ENCODE results near the gene ITGB7. TPM values are rescaled to one million over a fixed set of nuclear protein-coding genes. Genes with fewer than 3 reads are reported as not detected.

The ITGB7 gene
- total RNA-seq, 3 donors from 2014 or later (not counting 1 experiment from before 2014, with no cell fraction given), result 329 to 441 (median 439) TPM

- H3K4me1 ChIP-seq (ENCODE audit: control insufficient read depth, insufficient read depth, low read length), result no peaks in the 10 kb centered on the region
- ATAC-seq (no peak), DNase-seq (no peak)
- intact Hi-C loops (cut with micrococcal nuclease), result no loop called here
- no peak overlapping the region for H3K4me3 Mint-ChIP-seq
- 95% methylated on average over 11 of the region's 11 CpGs for whole genome bisulfite sequencing (ENCODE audit: insufficient coverage)
- H3K36me3 ChIP-seq (ENCODE audit: control insufficient read depth, insufficient read depth, low read length), result peaks cover 84% of the 10 kb centered on the region
- peaks cover 0 to 29% of the 10 kb centered on the region in 2 donors for H3K4me1 Mint-ChIP-seq
- no peak overlapping the region for H3K27ac Mint-ChIP-seq
- no peak overlapping the region for H3K27ac ChIP-seq (ENCODE audit: low read length)
- no peaks in the 10 kb centered on the region for H3K9me3 ChIP-seq (ENCODE audit: control insufficient read depth, insufficient read depth, low read length)
- no peaks in the 10 kb centered on the region for H3K27me3 ChIP-seq (ENCODE audit: control insufficient read depth, insufficient read depth, low read length)
- no peaks in the 10 kb centered on the region for H3K36me3 Mint-ChIP-seq
- no peaks in the 10 kb centered on the region for H3K9me3 Mint-ChIP-seq
- no peak overlapping the region for H3K4me3 ChIP-seq (ENCODE audit: low read length)
- H3K27me3 Mint-ChIP-seq (ENCODE audit: low read depth in 2 of 2), result no peaks in the 10 kb centered on the region
- TF ChIP-seq, protein P1, sequence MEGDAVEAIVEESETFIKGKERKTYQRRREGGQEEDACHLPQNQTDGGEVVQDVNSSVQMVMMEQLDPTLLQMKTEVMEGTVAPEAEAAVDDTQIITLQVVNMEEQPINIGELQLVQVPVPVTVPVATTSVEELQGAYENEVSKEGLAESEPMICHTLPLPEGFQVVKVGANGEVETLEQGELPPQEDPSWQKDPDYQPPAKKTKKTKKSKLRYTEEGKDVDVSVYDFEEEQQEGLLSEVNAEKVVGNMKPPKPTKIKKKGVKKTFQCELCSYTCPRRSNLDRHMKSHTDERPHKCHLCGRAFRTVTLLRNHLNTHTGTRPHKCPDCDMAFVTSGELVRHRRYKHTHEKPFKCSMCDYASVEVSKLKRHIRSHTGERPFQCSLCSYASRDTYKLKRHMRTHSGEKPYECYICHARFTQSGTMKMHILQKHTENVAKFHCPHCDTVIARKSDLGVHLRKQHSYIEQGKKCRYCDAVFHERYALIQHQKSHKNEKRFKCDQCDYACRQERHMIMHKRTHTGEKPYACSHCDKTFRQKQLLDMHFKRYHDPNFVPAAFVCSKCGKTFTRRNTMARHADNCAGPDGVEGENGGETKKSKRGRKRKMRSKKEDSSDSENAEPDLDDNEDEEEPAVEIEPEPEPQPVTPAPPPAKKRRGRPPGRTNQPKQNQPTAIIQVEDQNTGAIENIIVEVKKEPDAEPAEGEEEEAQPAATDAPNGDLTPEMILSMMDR (IDR thresholded peaks at IDR 0.05), result no peak
These were observed 15.8 kb downstream of the ITGB7 start for GRCh38 chr12:53191096-53191884.

DNA sequence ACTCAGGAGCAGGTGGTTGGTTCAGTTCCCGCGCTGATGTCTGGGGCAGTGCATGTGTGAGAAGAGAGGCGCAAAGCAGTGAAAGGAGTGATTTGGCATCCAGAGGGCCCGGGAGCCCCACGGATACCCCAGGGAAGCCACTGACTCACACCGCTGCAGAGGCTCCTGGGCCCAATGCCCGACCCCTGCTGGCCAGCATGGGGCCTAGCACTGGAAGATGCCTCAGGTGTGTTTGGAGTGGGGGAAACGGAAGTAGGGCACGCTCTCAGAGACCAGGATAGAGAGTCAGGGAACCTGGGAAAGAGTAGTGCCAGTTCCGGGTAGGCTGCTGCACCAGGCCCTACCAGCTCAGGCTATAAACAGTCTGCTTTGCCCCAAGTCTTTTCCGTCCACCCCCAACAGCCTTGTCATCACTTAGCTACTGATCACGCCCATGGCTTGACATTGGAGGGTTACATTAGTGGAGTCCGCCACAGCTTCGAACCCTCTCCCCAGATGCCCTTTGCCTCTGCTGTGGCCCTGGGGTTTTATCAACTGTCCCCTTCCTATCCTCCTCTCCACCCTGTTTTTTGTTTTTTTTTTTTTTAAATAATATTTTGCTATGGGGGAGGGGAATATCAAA, 16.8 kb downstream of the ITGB7 start:
- Histone ChIP-seq H3K27me3 (ENCODE audit: control insufficient read depth, insufficient read depth, low read length) (no peaks in the 10 kb centered on the region), H3K27ac (ENCODE audit: low read length) (no peak overlapping the region), H3K9me3 (ENCODE audit: control insufficient read depth, insufficient read depth, low read length) (no peaks in the 10 kb centered on the region), H3K4me3 (ENCODE audit: low read length) (no peak overlapping the region), H3K4me1 (ENCODE audit: control insufficient read depth, insufficient read depth, low read length) (no peaks in the 10 kb centered on the region), H3K36me3 (ENCODE audit: control insufficient read depth, insufficient read depth, low read length) (peaks cover 84% of the 10 kb centered on the region)
- peaks cover 0 to 21% of the 10 kb centered on the region in 2 donors for H3K4me1 Mint-ChIP-seq
- H3K9me3 Mint-ChIP-seq, result no peaks in the 10 kb centered on the region
- peak in 1 of 2 donors; percentile 73 for DNase-seq
- no peak overlapping the region for H3K27ac Mint-ChIP-seq
- ATAC-seq, result peak; percentile 52 to 81 (median 74)
- H3K4me3 Mint-ChIP-seq, result no peak overlapping the region
- H3K36me3 Mint-ChIP-seq, result no peaks in the 10 kb centered on the region
- TF ChIP-seq, protein P1 (IDR thresholded peaks at IDR 0.05), result no peak
- no peaks in the 10 kb centered on the region for H3K27me3 Mint-ChIP-seq (ENCODE audit: low read depth in 2 of 2)
- 79% methylated on average over 14 of the region's 14 CpGs for WGBS (ENCODE audit: insufficient coverage)
- intact Hi-C loops (cut with micrococcal nuclease), result loop anchor here (1.0 kb wide), 1 partner anchor 31 kb away; no protein-coding TSS in a partner anchor

GRCh38 chr12:53187145-53187899, 19.7 kb downstream of the ITGB7 start:
- Mint-ChIP-seq H3K4me3 (no peak overlapping the region), H3K27ac (no peak overlapping the region), H3K36me3 (no peaks in the 10 kb centered on the region), H3K27me3 (ENCODE audit: low read depth in 2 of 2) (no peaks in the 10 kb centered on the region), H3K9me3 (no peaks in the 10 kb centered on the region), H3K4me1 (peaks cover 8 to 31% of the 10 kb centered on the region in 2 donors)
- TF ChIP-seq, protein P1 (IDR thresholded peaks at IDR 0.05), result no peak
- Histone ChIP-seq H3K27ac (ENCODE audit: low read length) (no peak overlapping the region), H3K4me3 (ENCODE audit: low read length) (no peak overlapping the region), H3K4me1 (ENCODE audit: control insufficient read depth, insufficient read depth, low read length) (peaks cover under 1% of the 10 kb centered on the region), H3K27me3 (ENCODE audit: control insufficient read depth, insufficient read depth, low read length) (no peaks in the 10 kb centered on the region), H3K9me3 (ENCODE audit: control insufficient read depth, insufficient read depth, low read length) (no peaks in the 10 kb centered on the region), H3K36me3 (ENCODE audit: control insufficient read depth, insufficient read depth, low read length) (peaks cover 75% of the 10 kb centered on the region)
- DNase-seq (no peak), ATAC-seq (no peak)
- 95% methylated on average over 15 of the region's 15 CpGs for WGBS (ENCODE audit: insufficient coverage)
- intact Hi-C loops (cut with micrococcal nuclease), result no loop called here
